AML-193 (cell line): ENCODE data around the gene CHGA.

ENCODE experiments used
- DNase-seq, 2 experiments: peaks; one replicate each; lab custom pipeline; 2025; lab: John Stamatoyannopoulos, UW

Gene CHGA

DNA sequence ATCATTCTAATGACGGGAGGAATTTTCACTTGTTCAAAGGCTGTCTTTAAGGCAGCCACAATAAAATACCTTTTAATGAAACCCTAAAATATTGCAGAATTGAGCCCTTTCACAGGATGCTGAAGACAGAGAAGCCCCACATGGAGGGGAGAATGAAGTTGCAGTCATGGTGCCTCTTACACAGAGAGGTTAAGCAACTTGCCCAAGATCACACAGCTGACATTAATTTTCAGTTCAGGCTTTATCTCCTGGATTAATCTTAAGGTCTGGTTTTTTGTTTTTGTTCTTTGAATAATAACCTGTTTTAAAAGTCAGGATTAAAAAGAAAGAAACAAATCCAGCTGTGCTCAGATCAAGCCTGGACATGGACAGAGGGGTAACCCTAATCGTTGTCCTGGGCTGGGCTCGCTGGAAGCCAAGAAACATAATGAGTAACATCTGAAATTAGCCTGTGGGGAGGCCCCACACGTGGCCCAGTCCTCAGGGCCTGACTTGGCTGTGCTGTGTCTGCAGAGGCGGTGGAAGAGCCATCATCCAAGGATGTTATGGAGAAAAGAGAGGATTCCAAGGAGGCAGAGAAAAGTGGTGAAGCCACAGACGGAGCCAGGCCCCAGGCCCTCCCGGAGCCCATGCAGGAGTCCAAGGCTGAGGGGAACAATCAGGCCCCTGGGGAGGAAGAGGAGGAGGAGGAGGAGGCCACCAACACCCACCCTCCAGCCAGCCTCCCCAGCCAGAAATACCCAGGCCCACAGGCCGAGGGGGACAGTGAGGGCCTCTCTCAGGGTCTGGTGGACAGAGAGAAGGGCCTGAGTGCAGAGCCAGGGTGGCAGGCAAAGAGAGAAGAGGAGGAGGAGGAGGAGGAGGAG is 8.0 kb downstream of the CHGA start:
- no peak for DNase-seq

DNA sequence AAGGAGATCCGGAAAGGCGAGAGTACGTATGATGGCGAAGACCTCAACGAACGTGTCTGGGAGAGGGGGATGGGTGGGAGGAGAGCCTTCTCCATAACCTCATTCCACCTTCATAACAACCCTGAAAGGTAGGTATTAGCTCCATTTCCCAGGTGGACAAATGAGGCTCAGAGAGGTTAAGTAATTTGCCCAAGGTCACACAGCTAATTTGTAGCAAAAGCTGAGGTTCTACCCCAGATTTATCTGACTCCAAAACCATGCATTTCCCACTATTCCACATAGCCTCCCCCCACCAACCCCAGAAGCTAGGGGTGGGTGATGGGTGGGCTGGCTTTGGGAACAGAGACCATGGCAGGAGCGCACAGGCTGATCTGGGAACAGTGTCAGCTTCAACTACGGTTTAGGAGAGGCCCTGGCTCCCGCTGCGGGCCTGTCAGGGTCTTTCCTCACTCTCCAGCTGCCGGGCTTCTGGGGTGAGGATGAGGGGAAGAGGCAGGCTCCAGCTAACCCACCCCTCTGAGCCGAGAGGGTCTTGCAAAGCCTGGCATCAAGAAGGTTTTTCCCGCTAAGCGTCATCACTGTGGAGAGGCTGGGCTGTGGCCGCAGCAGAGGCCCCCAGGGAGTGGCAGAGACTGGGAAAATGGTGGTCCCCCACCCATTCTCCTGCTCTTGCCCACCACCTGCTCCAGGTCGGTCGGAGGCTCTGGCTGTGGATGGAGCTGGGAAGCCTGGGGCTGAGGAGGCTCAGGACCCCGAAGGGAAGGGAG is 8.9 kb downstream of the CHGA start:
- DNase-seq = no peak

DNA sequence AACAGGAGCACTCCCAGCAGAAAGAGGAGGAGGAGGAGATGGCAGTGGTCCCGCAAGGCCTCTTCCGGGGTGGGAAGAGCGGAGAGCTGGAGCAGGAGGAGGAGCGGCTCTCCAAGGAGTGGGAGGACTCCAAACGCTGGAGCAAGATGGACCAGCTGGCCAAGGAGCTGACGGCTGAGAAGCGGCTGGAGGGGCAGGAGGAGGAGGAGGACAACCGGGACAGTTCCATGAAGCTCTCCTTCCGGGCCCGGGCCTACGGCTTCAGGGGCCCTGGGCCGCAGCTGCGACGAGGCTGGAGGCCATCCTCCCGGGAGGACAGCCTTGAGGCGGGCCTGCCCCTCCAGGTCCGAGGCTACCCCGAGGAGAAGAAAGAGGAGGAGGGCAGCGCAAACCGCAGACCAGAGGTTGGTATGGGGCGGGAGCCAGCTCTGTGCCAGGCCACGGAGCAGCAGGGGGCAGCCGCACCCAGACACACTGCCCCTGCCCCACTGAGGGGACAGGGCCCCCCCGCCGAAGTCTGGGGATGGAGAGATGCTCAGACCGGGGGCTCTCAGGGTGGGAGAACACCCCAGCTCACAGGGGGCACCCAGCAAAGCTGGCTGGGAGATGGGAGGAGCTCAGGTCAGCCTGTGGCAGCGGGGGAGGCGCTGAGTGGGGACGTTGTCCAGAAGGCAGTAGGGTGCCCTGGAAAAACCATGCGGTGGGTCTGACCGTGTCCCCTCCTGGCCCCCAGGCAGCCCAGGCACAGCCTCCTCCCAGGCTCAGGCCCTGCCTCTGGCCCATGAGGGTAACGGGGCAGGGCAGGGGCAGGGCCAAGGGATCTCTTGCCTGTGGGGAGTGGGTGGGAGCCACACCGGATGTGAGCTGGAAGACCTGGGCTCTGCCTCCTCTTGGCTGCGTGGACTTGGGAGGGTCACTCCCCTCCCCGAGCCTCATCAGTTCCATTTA is 9.8 kb downstream of the CHGA start:
- no peak for DNase-seq

DNA sequence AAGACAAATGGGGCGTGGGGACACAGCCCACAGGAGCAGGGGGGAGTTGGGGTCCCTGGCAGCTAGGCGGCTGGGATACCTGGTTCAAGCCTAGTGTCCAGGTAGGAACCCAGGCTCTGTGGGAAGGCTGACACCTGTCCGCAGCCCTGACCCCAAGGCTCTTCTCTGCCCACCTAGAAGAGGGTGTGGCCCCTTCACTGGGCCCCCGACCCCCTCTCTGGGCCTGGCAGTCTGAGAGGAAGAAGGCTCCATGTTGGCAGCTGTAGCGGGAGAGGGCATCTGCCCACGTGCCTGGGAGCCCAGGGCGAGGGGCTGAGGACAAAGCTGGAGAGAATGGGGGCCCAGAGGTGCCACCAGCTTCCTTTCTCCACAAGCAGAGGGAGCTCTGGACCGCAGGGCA is 10.5 kb downstream of the CHGA start:
- DNase-seq = no peak

DNA sequence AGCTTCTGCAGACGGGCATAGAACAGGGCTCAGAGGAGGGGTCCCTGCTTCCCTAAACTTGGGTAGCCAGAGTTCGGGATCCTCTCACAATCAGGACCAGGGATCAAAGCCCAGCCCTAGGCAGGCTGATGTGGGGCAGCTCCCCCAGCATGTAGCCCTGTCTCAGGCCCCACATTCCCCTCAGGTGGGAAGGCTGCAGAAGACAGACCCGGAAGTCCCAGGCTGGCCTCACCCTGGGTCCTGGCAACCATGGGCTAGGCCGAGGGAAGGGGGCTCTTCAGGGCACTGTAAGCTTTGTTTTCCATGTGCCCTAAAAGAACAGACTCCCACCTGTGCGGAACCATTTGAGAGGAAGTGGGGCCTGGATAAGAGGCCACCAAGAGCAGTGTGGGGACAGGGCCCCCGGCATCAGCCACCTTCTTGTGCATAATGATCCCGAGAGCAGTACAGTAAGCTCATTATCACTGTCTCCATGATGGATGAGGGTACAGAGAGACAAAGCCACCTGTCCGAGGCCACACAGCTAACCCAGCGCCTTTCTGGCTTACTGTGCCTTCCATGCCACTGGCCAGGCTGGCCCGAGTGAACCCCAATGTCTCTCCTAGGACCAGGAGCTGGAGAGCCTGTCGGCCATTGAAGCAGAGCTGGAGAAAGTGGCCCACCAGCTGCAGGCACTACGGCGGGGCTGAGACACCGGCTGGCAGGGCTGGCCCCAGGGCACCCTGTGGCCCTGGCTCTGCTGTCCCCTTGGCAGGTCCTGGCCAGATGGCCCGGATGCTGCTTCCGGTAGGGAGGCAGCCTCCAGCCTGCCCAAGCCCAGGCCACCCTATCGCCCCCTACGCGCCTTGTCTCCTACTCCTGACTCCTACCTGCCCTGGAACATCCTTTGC is 11.5 kb downstream of the CHGA start:
- no peak for DNase-seq

DNA sequence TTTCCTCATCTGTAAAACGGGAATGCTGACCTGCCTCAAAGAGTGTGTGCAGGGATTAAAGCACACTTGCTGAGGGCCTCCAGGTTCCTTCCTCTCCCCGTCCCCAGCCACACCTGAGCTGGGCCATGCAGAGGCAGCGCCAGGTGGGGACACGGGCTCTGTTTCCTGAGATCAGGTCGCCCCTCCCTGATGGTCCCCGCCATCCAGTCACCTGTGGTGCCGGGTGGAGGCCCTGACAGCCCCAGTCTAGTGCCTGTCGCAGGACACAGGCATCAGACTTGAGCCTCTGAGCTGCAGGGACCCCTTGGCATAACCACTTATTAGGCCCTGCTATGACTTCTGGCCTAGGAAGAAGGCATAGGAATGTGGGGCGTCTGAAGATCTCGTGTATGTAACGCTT is 12.5 kb downstream of the CHGA start:
- no peak for DNase-seq

DNA sequence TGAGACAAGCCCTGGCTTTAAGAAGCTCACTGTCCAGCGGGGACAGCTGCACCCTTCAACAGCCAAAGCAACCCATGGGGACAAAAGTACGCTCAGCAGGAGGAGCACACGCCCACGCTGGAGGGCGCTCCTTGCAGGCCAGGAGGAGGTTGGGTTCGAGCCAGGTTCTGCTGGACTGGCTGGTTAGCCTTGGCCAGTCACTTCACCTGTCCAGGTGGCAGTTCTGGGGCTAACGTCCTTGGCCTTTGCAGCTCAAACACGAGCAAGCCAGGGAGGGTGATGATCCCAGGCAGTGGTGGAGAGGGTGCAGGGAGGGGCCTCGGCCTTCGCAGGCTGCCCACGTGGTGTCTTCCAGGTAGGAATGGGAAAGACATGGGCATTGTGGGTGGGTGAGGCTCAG is 13.1 kb downstream of the CHGA start:
- no peak for DNase-seq

DNA sequence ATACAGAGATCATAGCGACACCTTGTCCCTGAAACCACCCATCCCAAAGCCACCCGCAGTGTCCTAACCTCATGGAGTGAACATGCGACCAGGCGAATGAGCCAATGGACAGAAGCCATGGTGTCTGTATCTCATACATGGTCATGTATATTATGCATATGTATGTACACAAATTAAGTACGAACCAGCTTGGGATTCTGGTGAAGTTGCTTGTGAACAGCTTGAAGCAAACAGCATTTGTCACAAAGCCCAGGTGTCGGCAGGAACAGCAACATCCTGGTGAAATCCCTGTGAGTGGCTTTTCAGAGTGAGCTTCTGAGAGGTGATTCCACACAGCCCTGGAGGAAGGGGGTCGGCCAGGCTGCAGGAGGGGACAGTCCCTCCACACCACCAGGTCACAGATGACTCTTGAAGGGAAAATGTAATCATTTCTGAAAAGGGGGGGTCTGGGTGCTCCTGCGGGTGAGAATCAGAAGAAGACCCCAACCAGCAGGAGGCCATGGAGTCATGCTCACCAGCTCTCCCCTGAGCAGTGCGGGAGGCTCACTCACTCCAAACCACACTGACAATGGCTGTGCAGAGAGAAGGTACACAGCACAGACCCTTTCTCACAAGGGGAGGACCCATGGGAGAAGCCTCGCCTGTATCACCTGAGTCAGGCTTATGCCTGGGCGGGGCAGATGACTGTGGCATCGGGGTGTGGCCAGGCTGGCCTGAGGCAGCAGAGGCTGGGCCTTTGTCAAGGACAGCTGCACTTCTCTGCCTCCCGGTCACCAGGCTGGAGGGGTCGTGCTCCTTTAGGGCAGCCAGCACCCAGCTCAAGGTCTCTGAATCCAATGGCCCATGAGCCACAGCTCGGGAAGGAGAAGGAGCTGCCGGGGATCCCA is 14.3 kb downstream of the CHGA start:
- no peak for DNase-seq

DNA sequence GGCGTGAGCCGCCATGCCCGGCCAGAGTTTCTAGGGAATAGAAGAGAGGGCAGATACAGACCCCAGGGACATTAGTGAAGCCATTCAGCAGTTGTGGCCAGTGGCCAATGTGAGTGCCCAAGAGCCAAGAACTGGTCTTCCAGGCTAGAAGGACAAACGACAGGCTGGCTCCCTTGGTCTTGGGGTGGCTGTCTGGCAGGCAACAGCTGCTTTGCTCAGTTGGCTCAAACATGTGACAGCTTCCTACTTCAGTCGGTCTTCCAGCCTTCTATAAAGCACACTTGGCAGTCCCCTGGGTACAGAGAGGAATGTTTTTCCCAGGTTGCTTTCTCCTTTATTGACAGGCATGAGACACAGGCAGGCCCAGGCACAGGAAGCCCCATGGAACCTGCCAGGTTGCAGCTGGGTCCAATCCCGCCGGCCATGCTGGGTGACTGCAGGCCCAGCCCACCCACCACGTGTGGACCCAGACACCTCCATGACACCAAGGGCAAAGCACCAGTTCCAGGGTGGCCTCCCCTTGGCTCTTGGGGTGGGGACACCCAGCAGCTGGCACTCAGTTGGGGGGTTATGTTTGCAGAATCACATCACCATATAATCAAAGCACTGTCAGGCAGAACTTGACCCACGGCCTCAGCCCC is 15.4 kb downstream of the CHGA start:
- no peak for DNase-seq

DNA sequence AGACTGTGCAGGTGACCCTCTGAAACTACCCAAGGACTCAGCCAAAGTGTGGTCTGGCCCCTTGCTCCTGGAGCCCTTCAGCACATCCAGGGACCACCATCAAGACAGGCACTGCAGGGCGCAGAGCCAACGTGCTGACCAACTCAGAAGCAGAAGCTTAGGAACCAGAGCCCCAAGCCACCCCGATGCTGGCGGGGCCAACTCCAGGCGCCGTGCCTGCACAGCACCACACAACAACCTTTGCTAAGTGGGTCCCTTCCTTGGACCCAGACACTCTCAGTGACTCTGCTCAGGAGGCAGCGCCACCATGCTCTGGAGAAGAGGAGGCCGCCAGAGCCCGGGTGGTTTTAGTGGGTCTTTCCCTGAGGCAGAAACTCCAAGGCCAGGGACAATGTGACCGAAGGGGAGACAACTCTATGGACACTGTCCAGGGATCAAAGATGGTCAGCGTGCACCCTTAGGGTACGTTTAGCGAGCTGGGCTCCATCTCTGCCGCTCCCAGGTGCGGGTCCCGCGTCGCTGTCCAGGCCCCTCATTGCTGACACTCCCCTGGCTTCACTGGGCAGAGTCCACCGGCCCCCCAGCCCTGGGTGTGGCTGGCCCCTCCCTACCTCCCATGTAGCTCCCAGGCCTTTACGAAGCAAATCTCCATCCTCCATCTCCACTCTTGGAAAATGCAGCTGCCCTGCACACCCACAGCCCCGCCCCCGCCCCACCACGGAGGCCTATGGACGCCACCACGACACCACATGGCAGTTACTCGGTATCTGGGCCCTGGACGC is 16.1 kb downstream of the CHGA start:
- DNase-seq = no peak

DNA sequence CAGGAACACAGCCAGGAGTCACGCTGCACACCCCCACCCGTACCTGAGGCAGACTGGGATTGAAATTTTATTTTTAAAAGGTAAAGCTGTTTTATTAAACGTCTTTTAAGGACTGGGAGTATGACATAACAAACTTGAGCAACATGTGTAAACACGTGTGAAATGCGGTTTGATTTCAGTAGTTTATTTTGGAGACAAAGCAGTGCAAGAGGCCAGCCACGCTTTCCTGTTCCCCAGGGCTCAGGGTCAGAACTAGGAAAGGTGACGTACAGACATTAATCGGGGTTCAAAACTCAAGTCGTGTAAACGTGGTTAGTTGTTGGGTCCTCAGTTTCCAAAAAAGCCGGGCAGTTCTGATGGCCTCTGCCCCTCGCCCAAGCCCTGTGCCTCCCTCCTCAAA is 16.7 kb downstream of the CHGA start:
- no peak for DNase-seq

DNA sequence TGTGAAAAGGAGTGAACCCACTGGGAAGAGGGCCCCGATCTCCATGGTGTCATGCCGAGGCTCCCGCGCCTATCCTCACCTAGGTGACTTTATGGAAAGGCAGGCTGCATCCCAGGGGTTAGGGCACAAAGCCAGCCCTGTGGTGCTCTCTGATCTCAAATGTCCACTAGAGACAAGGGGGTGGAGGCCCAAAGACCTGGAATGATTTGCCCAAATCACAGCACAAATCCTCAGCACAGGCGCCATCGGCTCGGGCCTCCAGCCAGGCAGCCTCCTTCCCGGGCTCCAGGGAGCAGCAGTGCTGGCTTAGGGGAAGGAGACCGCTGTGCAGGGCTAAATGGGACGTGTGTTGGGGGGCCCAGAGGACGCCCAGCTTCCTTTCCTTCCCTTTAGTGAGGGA is 17.6 kb downstream of the CHGA start:
- no peak for DNase-seq

DNA sequence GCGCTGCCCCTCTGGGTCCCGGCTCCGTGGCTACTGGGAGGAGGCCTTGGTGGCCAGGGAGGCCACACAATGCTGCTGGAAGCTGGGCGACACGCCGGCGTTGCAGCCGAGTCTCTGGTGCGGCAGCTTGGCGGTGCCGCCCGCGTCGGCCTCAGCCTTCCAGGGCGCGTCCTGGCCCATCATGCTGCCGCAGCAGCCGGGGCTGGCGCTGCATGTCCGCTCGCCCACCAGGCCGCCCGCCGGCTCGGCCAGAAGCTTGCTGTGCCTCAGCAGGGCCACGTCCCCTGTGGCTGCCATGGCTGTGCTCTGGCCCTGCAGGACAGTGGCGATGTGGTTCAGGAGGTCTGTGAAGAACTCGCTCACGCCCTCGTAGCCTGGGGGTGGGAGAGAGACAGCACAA is 18.6 kb downstream of the CHGA start:
- no peak for DNase-seq

DNA sequence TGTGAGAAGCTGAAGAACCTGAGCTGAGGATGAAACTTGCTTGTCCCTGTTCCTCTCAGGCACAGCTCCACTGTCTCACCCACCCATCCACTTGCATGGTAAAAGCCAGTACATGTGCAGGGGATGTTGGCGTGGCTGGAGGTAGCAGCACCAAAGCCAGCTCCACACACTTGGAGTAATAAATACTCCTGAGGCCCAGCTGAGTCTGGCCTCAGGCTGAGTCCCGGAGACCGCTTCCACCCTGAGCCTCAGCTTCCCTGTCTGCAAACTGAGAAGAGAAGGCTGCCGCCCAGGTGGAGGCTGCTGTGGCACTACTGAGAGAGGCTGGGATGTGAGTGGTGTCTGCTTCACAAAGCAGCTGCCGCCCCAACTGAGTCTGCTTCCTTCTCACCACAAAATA is 19.2 kb downstream of the CHGA start:
- no peak for DNase-seq

DNA sequence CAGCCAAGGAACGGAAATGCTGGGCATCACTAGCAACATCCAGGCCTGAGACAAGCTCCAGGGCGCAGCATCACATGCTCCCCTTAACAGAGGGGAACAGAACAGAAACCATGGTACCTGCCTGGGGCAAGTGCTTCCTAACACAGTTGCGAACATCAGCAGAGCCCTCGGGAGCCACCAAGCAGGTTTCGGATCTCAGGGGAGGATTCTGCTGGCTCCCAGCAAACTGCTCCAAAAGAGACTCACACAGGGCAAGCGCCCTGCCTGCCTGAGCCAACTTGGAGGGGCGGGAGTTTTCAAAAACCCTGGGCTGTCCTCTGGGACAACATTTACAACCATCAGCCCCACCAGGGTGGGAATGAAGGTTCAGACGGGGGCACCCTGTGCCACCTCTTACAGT is 19.6 kb downstream of the CHGA start:
- DNase-seq = no peak

DNA sequence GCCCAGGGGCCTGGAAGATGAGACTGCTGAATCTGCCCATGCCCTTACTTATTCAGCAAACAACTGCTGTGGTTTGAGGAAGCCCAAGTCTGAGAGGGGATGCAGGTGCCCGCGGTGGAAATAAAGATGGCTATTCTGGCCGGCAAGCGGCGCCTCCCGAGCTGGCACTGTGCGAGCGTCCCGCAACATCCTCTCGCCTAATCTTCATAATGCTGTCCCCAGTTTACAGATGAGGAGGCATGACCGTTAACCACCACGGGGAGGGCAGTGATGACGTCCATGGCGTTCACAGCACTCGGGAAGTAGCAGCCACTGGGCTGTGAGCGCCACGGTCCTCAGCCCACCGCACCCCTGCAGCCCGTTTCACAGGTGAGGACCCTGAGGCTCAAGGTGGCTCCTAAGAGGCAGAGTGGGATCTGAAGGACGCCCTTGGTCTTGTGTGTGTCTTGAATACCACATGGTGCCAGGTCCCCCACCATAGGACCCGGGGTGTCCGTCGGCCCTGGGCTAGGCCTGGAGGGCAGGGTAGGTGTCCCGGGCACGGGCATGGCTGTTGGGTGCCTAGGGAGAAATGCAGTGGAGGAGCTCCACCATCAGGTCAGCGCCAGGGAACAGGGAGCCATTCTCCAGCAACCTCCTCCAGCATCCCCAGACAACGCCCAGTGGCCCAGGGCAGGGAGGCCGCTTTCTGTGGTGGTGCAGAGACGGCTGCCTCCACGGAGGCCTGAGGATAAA is 20.2 kb downstream of the CHGA start:
- DNase-seq = no peak

DNA sequence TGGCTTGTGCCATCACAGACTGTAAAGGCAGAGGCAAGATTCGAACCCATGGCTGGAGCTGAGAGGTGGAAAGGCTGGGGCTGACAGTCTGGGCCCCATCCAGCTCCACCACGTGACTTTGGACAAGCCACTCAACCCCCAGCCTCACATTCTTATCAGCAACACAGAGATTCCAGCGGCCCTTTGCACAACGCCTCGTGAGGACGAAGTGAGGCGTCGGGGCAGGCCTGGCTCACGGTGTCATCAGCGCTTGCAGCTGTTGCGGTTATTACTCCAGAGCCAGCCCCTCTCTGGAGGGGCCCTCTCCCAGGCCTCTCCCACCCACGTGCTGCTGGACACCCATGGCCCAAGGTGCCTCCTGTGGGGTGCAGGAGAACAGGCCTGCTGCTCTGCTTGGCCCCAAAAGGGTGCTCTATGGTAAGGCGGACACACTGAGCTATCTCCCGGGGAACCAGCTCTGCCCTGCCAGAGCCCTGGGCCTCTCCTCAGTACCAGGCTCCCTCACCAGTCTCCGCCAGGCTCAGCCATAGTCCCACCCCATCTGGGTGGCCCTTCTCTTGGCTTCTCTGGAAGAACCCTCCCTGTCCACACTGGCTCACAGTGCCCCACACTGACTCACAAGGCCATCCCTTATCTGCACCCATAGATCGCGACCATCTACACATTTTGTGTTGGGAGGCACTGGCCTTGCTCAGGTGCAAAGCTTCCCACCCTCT is 21.1 kb downstream of the CHGA start:
- no peak for DNase-seq

DNA sequence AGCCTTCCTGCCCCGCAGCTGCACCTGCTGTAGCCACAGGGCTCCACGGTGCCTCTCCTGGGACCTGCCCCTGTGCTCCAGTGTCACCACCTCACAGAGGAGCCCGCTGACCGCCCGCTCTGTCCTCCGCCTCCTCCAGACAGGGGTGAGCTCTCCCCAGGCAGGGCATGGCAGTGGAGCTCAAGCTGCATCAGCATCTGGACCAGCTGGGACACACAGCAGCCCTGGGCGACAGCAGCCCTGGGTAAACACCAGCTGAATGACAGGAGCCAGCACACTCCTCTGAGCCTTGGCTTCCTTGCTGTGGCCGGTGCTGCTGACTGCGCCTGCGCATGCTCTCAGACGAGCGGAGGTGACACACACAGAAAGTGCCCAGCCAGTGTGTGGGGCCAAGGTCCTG is 22.0 kb downstream of the CHGA start:
- no peak for DNase-seq
